Left kidney (tissue), 8 donors: ENCODE data around the gene VGLL3. TPM values are rescaled to one million over a fixed set of nuclear protein-coding genes. Genes with fewer than 3 reads are reported as not detected.
"Not testable (repeated sequence)": the region's sequence is repeated elsewhere in the genome, so short reads cannot be mapped to it uniquely, and the experiment has no call there.

Experiments used
- DNase-seq: peaks from one replicate; pipeline ENCODE4 v3.0.0-alpha.2; 2013
- long read RNA-seq, 8 donors: transcript quantifications; one replicate each; lab custom pipeline, GENCODE V29; 2026
- polyA plus RNA-seq: library from polyadenylated mRNA; unstranded; fragments of 120-200 nt; gene quantifications from one replicate; pipeline ENCODE4 v1.2.1, GENCODE V29; 2013; ENCODE audit not compliant: insufficient read length

Gene VGLL3
- polyA plus RNA-seq: 5.0 TPM
- long read RNA-seq, donor 1: 0 reads
- long read RNA-seq, donor 2: 0 reads
- long read RNA-seq, donor 3: 0 reads
- long read RNA-seq, donor 4: 0 reads
- long read RNA-seq, donor 5: 0 reads
- long read RNA-seq, donor 6: 0 reads
- long read RNA-seq, donor 7, partial matches to known transcripts: 0 of 1 reads
- long read RNA-seq, donor 7, other reads (novel, unspliced or antisense): 0 of 1 reads
- long read RNA-seq, donor 8, full-length matches to known transcripts: 1 of 1 reads
- long read RNA-seq, donor 8, partial matches to known transcripts: 0 of 1 reads
- long read RNA-seq, donor 8, other reads (novel, unspliced or antisense): 0 of 1 reads

GRCh38 chr3:86990734-86991481, at the start of gene VGLL3:
TSS of gene VGLL3 (minus strand) at chr3:86991149. CDS start at chr3:86990743, 406 bp downstream.
- DNase-seq: peak; percentile 62

GRCh38 chr3:87037652-87038051, 46.7 kb upstream of the VGLL3 start:
- no peak for DNase-seq

GRCh38 chr3:87036671-87037070, 45.7 kb upstream of the VGLL3 start:
- no peak for DNase-seq

- no peak for DNase-seq
Measured at GRCh38 chr3:87035339-87035738, 44.4 kb upstream of the VGLL3 start.

GRCh38 chr3:87033205-87033604, 42.3 kb upstream of the VGLL3 start:
- DNase-seq: no peak

- no peak for DNase-seq
Measured at GRCh38 chr3:87025661-87026645, 35.0 kb upstream of the VGLL3 start.

- DNase-seq: not testable (repeated sequence)
Measured at GRCh38 chr3:87017370-87017769, 26.4 kb upstream of the VGLL3 start.

- no peak for DNase-seq
Measured at GRCh38 chr3:87009271-87009670, 18.3 kb upstream of the VGLL3 start.

GRCh38 chr3:87006844-87007439, 16.0 kb upstream of the VGLL3 start:
- DNase-seq: no peak

GRCh38 chr3:87004883-87005282, 13.9 kb upstream of the VGLL3 start:
- DNase-seq: no peak

GRCh38 chr3:87002346-87002745, 11.4 kb upstream of the VGLL3 start:
- no peak for DNase-seq

- DNase-seq: no peak
Measured at GRCh38 chr3:87001473-87002098, 10.6 kb upstream of the VGLL3 start.

- DNase-seq: no peak
Measured at GRCh38 chr3:87000940-87001339, 10.0 kb upstream of the VGLL3 start.

GRCh38 chr3:86998569-86998968, 7.6 kb upstream of the VGLL3 start:
- no peak for DNase-seq

GRCh38 chr3:86996261-86996955, 5.5 kb upstream of the VGLL3 start:
- no peak for DNase-seq

- no peak for DNase-seq
Measured at GRCh38 chr3:86995537-86995936, 4.6 kb upstream of the VGLL3 start.

GRCh38 chr3:86993704-86994103, 2.8 kb upstream of the VGLL3 start:
- no peak for DNase-seq

GRCh38 chr3:86991840-86992435, 989 bp upstream of the VGLL3 start:
- no peak for DNase-seq

GRCh38 chr3:86991482-86991815, 500 bp upstream of the VGLL3 start:
- no peak for DNase-seq

GRCh38 chr3:86990012-86990733, 776 bp downstream of the VGLL3 start:
- no peak for DNase-seq
